H54 (cell line): ENCODE measurements around the gene PID1.

Experiments
- DNase-seq: peaks from one replicate; pipeline ENCODE4 v3.0.0; 2011; ENCODE audit warnings: low spot score, mixed read lengths; ENCODE audit not compliant: insufficient read length
- FAIRE-seq: peaks from 3 replicates; lab custom pipeline; 2011; peaks lifted over from hg19 to GRCh38; lab: Jason Lieb, UNC
- POLR2A ChIP-seq: IDR thresholded peaks from 2 replicates; pipeline ENCODE4 v1.6.1; 2011; ENCODE audit warnings: low read depth, mild to moderate bottlenecking, low read length

The PID1 gene

GRCh38 chr2:229244975-229245374 is 26.1 kb downstream of the PID1 start:
- FAIRE-seq: no peak
- TF ChIP-seq POLR2A: no peak
- DNase-seq: no peak

GRCh38 chr2:229243890-229244560 is 27.1 kb downstream of the PID1 start:
- FAIRE-seq (no peak), DNase-seq (no peak)
- TF ChIP-seq POLR2A: no peak

- FAIRE-seq (no peak), DNase-seq (no peak)
- TF ChIP-seq POLR2A: no peak
Observed at GRCh38 chr2:229240984-229241491, 30.0 kb downstream of the PID1 start.

- no peak for FAIRE-seq
- TF ChIP-seq POLR2A: no peak
Observed at GRCh38 chr2:229239021-229239420, 32.1 kb downstream of the PID1 start.

GRCh38 chr2:229237270-229237669 is 33.8 kb downstream of the PID1 start:
- TF ChIP-seq POLR2A: no peak
- DNase-seq: no peak
- no peak for FAIRE-seq

More at GRCh38 chr2:229239021-229239420, 32.1 kb downstream of the PID1 start:
- DNase-seq: no peak

- FAIRE-seq (no peak), DNase-seq (peak; percentile 4)
- TF ChIP-seq POLR2A: no peak
Observed at GRCh38 chr2:229235131-229235914, 35.8 kb downstream of the PID1 start.

DNA sequence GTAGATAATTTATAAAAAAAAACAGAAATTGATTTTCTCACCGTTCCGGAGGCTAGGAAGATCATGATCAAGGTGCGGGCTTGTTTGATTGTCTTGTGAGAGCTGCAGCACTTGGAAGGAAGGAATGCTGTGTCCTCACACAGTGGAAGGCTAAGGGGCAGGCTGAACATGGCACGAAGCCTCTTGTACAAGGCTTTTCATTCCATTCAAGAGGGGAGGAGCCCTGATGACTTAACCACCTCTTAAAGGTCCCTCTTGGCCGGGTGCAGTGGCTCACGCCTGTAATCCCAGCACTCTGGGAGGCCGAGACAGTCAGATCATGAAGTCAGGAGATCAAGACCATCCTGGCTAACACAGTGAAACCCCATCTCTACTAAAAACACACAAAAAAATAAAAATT is 39.2 kb downstream of the PID1 start:
- DNase-seq (no peak), FAIRE-seq (no peak)
- TF ChIP-seq POLR2A: no peak

DNA sequence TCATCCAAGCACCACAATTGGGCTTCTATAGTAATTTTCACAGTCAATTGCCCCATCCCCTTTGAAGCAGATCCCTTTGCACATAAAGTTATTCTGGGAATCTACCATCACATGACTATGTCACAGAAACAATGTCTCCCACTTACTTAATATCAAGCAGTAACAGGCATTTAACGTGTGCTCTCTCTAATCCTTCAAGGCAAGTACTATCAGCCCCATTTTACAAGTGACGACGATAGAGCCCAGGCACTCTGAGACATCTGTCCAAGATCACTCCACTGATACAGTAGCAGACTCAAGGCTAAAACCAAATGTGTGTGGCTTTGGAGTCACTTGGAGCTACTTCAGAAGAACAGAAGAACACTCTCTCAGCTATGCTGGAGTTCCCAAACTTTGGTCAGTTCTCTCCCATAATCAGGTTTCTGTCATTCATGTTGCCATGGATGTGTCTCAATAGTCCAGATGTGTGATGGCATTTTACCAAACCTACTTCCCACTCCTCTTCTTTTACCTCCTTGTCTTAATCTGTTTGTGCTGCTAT is 39.7 kb downstream of the PID1 start:
- TF ChIP-seq POLR2A: no peak
- FAIRE-seq (no peak), DNase-seq (no peak)

DNA sequence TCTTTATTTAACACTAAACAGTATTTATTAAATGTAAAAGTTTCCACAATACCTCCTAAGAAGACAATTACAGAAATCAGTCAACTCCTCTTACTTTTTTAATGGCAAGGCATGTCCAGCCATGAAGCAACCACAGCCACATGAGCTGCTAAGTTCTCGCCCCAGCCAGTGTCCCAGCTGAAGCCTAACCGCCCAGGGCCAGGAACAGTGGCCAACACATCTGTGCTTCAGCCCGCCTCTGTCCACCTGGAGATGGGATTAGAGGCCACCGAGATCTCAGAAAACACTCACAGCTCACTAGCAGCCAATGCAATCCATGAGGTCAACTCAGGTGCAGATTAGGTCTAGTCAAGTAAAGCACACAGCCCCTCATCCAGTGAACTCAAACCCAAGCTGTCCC is 40.2 kb downstream of the PID1 start:
- DNase-seq: no peak

DNA sequence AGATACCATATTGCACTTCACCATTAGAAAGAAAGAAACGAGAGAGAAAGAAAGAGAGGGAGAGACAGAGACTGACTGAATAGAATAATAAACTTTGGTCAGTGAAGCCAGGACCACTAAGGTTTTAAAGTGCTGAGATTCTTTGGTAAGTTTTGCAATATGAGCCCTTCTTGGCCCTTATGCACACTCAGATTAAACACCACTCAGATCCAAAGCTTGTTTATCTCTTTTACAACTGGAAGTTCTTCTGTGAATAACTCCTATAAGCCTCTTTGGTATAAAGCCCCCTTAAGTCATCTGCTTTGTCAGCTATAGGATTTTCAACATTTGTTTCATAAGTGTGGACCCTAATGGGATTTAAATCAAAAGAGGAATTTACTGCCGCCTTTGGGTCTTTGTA is 40.8 kb downstream of the PID1 start:
- no peak for TF ChIP-seq POLR2A
- DNase-seq (no peak), FAIRE-seq (no peak)

More for the DNA sequence above, 40.2 kb downstream of the PID1 start:
- no peak for FAIRE-seq
- TF ChIP-seq POLR2A: no peak

DNA sequence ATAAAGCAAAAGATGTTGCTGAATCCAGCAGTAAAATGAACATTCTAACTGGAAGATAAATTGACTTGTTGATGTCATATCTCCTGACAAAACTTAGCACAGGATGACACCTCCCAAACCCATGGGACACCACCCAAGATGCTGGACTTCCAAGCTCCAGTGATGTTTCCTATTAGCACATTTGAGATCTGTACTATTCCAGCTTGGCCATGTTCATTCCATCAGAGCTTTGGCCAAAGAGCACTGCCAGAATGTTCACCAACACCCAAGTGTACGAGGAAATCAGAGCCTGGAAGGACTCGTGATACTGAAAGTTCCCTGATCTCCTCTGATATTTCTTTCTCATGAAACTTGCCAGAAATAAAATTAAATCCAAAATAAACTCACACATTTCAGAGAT is 44.7 kb downstream of the PID1 start:
- FAIRE-seq (no peak), DNase-seq (no peak)
- no peak for TF ChIP-seq POLR2A

DNA sequence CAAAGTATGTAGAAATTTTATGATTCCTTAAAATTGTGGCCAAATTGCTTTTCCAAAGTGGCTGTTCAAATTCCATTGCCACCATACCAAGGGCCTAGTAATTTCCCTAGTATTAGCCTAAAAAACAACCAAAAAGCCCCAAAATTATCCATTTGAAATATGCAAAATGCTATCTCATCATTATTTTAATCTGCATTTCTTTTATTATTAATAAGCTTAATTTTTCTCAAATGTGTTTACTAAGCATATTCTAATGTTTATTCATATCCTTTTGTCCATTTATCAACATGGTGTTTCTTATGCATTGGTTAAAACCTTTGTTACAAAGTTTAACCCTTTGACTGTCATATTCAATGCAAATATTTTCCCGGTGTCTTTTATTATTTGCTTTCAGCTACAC is 48.0 kb downstream of the PID1 start:
- no peak for TF ChIP-seq POLR2A
- DNase-seq (no peak), FAIRE-seq (no peak)

DNA sequence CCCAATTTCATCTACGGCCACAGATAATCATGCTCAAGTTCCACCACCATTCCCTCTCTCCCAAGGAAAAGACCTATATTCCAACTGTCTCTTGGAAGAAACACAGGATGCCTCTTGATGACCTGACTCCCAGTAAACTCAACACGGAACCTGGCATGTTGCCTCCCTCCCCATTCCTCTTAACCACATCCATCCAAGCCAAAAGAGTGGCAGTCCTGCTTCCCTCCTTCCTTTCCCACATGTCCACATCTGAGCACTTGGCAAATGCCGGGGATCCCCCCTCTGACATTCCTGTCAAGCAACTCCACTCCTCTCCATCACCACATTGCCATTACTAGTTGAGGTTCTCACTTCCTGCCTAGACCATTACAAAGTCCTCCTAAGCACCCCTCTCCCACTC is 49.4 kb downstream of the PID1 start:
- FAIRE-seq (no peak), DNase-seq (no peak)
- no peak for TF ChIP-seq POLR2A

DNA sequence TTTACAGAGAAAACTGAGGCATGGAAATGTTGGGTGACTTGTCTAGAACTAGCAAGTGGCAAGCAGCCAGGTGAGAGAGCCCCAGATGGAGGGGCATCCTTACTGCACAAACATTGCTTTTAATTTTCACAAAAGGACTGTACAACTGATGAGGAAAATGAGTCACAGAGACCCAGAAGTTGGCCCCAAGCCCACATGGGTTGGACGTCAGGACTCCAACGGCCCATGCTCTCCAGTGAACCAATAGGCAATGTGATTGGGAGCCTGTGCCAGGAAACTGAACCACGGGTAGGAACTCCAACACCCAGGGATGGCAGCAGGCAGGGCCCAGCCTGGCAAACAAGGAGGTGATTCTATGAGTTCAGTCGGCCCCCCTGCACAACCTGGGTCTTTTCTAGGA is 50.8 kb downstream of the PID1 start:
- DNase-seq (no peak), FAIRE-seq (no peak)
- TF ChIP-seq POLR2A: no peak
